NOMO-1 treated with DMSO at 0.1 percent for 48 hours (cell line): ENCODE data around the gene CASQ1.
A peak's percentile ranks its signal among the peaks of the same experiment; 100 is the strongest.

Source experiments
- DNase-seq: peaks from one replicate; lab custom pipeline; 2025; ENCODE audit not compliant: unreplicated experiment; lab: John Stamatoyannopoulos, UW

The CASQ1 gene

DNA sequence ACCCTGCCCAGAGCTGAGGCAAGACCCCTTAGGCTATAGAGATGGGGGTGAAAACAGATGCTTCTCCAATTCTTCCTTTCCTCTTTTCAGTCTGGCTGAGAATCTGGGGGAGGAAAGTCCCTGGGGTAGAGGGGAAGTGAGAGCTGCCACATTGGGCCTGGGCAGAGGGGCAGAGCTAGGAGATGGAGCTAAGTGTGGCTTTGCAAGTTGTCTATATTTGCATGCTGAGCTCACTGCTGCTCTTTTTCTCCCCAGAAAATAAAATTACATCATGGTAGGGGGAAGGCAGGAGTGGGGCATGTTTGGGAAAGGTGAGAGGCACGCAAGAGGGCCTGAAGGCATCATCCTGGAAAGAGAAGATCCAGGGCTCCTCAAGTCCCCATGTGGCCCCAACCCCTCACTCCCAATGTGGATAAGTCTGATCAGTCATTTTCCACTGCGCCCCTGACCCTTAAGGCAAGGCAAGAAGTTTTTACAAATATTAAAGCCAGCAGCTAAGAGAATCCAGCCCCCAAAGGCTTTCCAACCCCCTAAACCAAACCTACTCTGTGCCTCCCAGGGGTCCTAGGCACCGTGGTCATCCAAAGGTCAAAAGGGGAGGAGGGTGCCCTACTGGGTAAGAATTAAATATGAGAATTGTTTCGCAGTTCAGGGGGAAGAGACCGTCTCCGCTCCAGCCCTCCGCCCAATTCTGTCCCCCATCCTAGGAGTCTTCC is 14.3 kb downstream of the CASQ1 start:
- DNase-seq: peak; percentile 84

DNA sequence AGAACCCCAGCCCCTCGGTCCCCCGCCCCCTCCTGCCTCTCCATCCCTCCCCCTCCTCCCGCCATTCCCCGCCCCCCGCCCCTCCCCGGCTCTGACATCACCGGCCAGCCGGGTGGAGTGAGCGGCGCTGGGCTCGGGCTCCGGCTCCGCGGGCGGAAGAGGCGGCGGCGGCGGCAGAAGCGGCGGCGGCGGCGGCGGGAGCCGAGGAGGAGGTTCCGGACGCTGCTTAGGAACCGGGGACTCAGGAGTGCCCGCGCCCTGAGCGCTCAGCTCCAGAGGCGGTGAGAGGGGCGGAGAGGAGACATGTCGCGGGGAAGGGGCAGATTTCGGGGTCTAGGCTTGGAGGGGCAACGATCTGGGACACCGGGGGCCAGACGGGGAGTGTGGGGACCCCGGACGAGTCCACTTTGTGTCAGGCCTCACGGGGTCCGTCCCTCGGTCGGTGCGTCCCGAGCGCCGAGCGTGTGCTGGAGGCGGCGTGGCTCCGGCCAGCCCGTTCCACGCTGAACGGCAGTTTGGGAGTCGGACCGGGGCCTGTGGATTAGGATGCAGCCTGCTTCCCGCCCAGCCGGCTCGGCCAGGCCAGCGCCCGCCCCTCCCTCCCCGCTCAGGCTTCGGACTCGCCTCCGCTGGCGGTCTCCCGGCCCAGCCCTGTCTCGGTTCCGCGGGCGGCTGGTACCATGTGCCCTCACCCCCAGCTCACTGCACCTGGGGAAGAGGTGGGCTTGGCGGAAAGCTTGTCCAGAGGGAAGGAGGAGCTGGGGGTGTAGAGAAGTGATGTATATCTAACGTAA is 15.1 kb downstream of the CASQ1 start, which contains the start of gene PEA15:
PEA15 (plus strand) TSS at position 143 of the 794 bp plus-strand sequence. CDS start 6,161 bp downstream, outside the sequence.
- DNase-seq: peak; percentile 24

DNA sequence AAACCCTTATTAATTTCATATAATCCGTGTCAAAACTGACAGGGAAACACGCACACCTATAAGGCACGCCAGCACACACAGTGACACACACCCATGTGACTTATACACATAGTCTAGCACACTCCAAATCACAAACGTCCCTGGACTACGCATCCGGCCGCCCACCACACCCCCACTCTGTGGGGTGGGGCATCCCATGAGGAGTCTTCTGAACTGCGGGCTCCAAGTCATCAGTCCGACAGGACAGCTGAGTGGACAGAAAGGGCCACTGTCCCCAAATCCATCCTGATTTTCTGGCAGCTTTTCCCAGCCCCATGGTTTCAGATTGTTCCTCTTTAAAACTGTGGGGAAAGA is 15.6 kb downstream of the CASQ1 start:
- no peak for DNase-seq

DNA sequence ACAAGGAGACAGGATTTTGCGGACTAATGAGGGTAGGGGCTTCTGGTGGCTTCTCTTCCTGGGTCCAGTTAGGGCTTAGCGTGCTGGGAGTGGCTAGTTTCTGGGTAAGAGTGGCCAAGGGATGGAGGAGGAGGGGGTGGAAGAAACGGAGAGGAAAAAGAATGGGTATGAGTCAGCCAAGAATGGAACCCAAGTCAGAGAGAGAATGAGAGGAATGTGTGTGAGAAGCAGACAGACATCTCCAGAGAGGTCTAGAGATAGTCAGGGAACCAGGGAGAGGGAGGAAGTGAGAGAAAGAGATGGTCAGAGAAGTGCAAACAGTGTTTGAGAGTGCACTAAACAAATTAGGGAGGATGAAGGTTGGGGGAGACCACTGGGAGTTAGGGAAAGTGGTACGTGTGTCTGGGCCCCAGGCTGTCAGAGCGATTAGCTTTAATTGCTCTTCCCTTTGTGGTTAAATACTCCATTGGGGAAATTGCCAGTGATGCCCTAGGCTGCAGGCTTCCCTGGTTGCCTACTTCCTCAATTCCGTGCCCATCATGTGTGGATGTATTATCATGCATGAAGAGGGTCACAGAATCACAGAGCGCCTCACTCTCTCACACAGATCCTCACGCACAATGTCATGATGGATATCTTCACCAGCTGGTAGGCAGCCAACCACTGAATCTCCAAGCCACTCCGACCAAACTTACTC is 16.2 kb downstream of the CASQ1 start:
- peak; percentile 29 for DNase-seq

DNA sequence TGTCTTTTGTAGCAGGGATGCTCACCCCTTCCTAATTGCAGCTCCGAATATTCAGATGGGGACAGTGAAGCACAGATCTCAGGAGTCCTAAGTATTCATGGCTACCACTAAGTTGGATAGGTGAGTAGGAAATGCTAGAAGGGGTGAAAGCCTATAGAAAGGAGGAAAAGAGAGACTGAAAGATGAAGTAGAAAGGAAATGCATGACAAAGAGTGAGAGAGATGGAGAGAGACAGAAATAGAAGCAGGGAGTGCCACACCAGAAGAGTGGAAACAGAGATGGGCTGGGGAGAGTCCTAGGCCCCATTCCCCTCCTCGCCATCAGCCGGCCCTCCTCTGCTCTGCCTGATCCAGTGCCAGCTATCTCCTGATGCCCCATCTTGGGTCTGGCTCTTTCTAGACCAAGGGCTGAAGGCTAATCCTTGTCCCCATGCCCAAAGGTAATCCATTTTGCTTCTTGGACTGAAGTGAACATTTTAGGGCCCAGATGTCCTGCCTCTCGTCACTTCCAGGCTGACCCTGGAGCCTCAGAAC is 16.8 kb downstream of the CASQ1 start:
- DNase-seq: no peak

DNA sequence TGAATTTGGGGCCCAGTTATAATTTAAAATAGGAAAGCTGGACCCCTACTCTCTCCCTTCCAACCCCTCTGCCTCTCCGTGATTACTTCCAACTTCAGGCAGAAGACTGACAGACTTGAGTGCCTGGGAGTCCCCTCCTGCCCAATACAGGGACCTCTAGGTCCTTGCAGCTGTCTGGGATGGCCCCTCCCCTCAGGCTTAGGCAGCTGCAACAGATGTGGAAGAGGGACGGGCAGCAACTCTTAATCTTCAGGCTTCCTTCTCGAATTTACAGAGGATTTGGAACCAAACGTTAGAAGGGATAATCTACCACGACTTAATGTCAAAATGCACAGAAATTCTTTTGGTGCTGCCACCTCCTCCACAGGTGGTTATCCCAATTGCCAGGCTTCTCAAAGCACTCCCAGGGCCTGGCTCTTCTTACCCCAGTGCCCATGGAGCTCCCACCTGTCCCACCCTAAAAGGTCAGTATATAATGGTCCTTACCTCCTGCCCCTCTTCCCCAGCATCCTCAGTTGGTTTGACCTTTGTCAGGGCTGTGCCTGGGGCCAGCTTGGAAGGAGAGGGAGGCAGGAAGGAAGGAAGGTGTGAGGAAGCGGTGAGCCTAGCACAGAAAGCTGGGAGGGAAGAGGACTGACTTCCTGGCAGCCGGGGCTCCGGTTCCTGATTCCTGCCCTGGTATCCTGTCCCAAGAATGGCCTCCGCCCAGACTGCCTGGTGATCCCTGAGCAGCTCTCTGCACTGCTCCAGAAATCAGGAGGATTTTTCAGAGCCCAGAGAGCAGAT is 17.6 kb downstream of the CASQ1 start:
- DNase-seq: no peak

DNA sequence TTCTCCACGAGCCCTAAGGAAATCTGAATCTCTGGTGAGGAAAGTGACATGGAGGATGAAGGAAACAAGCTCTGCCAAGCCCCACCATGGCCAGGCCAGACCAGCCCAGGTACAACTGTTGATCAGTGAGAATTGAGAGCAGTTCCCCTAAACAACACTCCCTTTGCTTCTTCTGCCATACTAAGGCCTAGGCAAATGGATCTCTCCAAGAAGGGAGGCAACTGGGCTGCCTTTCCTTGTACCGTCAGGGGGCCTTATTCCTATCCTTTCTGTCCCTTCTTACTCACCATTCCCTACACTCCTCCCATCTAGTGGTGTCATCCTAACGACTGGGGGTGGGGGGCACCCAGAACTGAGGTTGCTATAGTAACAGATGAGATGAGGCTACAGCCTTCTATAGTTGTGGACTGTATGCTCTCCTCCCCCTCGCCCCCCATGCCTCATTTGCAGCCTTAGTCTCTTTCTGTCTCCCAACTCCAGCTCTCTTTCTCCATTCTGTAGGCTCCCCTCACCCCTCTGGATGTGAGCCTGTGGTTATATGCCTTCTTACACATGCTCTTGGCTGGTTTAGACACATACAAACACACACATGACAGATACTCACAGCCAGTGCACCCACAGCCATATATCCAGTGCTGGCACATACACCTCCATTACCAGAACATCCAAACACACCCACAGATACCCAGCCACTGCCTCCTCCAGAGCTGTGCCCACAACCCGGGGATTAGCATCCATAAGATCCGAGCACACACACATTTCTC is 18.4 kb downstream of the CASQ1 start:
- DNase-seq: no peak

DNA sequence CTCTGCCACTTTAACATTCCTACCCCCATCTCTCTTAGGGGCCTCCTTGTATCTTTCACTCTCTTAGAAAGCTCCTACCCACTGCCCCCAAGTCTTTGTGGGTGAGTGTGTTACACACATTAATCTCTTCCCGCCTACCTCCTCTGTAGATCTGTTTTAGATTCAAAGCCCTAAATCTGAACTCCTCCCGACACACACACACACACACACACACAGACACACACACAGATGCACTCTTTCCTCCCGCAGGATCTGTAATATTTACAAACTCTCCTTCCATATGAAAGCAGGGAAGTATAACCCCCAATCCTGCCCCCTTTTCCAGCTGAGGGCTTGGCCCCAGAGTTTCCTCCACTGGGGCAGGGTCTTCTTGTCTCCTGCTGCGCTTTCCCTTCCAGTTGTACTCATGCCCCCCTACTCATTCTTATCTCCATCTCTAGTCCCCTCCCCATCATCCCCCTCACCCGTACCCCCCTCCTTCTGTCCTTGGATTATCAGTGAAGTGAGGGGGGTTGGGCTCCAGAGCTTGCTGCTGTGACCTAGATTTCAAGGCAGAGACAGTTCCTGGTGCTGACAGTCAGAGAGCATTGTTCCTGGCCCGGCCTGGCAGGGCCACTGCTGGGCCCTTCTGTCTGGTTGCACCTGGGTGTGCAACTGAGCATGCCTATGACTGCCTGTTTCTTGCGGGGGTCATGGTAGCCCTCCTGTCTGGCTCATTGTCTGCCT is 19.1 kb downstream of the CASQ1 start:
- no peak for DNase-seq

DNA sequence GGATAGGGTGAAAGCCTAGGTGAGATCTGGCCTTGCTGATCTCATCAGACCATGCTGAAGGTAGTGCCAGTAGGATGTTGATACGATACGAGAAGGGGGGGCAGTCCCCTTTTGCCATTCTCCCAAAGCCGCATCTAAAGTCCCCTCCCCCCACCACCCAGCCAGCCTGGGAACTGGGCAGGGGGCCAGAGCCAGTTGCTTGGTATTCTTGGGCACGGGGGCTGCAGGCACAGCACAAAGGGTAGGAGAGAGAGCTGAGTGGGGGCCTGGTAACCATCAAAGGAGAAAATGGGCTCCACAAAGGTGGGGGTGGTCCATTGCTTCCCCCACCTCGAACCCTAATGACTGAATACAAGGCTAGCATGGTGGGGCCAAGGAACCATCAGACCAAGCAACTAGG is 20.2 kb downstream of the CASQ1 start:
- DNase-seq: no peak

DNA sequence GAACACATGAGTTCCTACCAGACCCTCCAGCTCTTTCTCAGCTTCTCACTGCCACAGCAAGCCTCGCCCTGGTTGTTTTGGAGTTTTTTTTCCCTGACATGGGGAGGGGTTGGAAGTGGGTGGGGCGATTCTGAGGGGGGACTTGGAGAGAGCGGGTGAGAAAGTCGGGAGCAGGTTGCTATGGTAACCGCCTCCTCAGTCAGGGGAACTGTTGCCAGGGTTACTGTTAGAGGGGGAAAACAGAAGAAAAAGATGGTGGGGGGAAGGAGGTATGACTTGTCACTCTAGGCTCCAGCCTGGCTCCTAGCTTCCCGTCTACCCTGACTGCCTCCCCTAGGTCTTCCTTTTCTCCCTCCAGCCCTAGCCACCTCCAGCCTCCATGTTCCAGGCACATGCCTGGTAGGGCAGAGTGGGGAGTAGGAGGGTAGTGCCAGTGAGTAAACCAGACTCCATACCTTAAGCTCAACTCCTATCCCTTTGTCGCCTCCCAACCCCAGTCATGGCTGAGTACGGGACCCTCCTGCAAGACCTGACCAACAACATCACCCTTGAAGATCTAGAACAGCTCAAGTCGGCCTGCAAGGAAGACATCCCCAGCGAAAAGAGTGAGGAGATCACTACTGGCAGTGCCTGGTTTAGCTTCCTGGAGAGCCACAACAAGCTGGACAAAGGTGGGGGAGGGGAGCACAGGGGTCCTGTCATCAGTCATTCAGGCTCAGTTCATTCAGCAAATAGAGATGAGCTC is 20.8 kb downstream of the CASQ1 start:
- no peak for DNase-seq

DNA sequence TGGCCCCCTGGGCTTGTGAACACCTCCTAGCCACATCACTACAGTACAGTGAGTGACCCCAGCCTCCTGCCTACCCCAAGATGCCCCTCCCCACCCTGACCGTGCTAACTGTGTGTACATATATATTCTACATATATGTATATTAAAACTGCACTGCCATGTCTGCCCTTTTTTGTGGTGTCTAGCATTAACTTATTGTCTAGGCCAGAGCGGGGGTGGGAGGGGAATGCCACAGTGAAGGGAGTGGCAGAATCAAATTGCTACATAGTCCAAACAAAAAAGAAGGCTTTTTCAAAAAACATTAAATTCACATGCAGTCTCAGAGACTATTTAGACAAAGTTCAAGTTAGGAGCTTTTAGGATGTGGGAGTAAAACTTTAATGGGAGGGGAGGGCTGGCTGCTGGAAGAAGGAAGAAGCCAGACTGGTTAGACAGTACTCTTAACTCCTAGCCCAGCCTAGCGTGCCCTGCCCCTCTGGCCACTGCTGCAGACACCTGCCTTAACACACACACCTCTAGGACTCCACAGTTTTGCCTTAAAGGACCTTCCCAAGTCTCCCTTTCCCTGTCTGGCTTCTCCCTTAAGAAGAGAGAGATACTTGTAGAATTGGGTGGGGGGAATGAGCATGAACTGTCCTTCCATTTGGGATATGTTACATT is 24.2 kb downstream of the CASQ1 start:
- DNase-seq: no peak

DNA sequence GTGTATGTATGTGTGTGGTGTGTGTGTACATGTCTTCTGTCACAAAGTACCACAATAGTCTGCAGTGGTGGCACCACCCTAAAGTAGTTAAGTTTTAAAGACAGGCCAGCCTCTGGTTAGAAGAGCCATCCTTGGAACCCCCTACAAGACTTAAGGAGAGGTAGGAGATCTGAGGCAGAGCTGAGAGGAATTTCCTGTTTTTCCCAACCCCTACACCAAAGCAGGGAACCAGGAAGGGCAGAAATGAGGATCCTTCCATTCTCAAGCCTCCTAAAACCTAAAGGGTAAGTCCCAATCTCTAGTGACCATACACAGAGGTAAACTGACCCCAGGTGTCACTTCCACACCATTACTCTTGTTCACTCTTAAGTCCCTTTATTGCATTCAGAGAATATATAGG is 25.9 kb downstream of the CASQ1 start:
- DNase-seq: no peak

DNA sequence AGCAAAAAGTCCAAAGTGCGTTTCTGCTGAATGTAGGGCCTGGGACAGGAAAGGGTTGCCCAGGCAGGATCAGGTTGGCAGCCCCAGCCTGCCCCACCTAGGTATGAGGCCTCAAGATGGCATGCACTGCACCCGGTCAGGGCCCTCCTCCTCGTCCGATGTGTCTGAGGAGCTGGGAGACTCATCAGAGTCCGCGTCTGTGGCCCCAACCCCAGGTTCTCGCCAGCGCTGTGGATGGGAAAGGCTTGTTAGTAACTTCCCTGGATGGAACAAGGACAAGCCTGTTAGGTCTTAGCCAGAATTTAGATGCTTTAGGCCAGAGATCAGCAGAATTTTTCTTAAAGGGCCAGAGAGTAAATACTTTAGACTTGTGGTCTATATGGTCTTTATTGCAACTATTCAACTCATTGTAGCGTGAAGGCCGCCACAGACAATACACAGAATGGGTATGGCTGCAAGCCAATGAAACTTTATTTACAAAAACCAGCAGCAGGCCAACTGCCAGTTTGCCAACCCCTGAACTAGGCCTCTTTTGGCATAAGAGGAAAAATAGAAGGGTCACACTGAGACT is 27.2 kb downstream of the CASQ1 start:
- DNase-seq: no peak

DNA sequence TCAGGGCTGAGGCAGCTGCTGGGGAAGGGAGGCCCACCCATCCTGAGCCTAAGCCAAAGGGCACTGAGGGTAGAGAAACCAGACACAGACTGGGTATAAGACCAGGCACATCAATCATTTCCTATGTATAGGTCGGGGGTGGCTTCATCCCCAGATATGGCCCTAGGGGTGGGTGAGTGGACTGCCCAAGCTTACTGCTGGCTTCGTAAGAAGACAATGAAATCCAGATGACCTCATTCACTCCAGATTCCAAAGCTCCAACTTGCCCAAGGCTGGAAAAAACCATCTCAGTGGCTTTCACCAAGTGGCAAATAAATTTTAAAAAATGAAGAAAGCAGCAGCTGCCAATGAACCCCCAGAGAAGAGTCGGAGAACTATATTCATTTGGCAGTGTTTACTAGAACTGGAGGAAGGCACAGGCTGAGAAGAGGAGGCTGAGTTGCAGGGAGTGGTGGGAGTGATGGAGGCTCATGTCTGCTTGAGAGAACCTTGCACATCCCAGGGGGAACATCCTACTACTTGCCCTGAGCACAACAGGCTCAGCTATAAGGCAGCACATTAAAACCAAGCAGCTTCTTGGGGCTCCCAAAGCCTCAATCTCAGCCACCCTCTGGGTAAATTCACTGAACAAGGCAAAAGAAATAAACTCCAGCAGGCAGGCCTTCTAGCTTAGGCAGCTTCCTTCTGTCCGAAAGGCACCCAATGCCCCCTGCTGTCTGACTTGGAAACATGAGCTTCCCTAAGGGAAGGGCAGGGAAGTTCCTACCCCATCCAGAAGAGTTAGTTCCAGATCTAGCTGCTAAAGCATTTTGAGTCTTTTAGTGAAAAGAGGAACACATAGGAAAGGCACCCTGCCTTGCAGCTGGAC is 28.9 kb downstream of the CASQ1 start:
- no peak for DNase-seq

DNA sequence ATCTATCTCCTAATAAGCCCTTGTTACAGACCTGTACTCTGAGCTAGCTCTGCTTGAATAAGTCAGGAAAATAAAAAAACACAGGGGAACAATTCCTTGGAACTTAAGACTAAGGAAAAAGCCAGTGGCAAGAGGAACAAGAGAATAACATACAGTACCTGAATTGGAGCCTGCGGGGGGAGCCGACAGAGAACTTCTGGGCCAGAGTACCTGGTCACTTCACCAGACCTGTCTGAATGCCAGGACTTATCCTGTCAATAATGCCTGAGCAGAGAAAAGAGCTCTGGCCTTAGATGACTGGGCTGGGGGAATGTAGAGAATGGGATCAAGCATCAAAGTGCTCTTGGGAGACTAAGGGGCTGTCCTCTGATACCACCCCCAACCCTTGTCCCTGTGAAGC is 29.9 kb downstream of the CASQ1 start:
- DNase-seq: no peak

DNA sequence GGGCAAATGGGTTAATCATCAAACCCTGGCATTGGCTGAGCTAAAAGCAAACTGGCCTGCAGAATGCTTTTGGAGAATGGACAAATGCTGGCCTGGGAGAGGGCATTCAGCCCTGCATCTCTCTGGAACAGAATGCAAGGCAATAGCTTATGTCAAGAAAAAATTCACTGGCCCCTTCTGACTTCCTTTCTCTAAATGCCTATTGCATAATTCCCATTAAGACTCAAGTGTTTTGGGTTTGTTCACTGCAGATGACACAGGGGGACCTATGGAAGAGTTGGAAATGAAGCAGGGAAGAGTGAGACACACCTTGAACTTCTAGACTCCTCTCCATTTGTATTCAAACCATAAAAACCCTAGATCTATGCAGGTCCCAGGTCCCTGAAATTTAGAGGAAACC is 30.7 kb downstream of the CASQ1 start:
- DNase-seq: no peak

DNA sequence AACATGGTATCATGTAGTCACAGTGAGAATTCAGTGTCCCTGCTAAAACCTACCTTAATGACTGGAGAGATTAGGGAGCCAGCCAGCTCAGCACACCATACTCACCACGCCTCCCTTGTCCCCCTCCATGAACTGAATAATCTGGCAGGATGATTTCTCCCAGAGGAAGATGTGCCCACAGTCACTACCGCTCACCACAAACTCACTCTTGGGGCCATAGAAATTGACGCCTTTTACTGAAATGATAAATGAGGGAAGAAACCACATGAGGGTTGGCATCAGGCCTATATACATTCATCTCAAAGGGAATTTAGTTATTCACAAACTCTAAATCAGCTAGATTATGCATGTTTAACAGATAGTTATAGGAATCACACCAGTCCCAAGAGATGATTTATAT is 32.2 kb downstream of the CASQ1 start:
- DNase-seq: no peak
